Right cardiac atrium (tissue), 5 donors: ENCODE measurements around the gene PLEKHG3. TPM values are rescaled to one million over a fixed set of nuclear protein-coding genes. Genes with fewer than 3 reads are reported as not detected.

Source experiments
- ATAC-seq, 2 donors: fragments of 200-7000 bp; cut with Tn5 transposase; one replicate each; pipeline versions ENCODE4 v1.8.0 to v1.9.1; 2020; ENCODE audit warnings: moderate library complexity in 2 of 2, mild to moderate bottlenecking in 1 of 2
- DNase-seq, 3 donors: peaks; one replicate each; pipeline ENCODE4 v3.0.0-alpha.2; 2020
- H3K27ac ChIP-seq: one replicate; pipeline ENCODE4 v1.5.1; 2013; ENCODE audit warnings: mild to moderate bottlenecking, low read length, control low read depth, moderate library complexity
- H3K27me3 ChIP-seq: one replicate; pipeline ENCODE4 v1.6.1; 2013; ENCODE audit not compliant: control insufficient read depth, insufficient read depth
- H3K4me1 ChIP-seq: one replicate; pipeline ENCODE4 v1.6.1; 2013; ENCODE audit warnings: low read length; ENCODE audit not compliant: control insufficient read depth, insufficient read depth
- H3K4me3 ChIP-seq: one replicate; pipeline ENCODE4 v1.5.1; 2013; ENCODE audit warnings: low read length, control low read depth
- H3K9me3 ChIP-seq: one replicate; pipeline ENCODE4 v1.6.1; 2013; ENCODE audit warnings: low read length; ENCODE audit not compliant: control insufficient read depth
- WGBS: extraction: QIAGEN DNeasy Blood & Tissue Kit; methylation state at CpG from one replicate; pipeline ENCODE4 v1.1.7; 2013; 5-methylcytosine and 5-hydroxymethylcytosine counted together
- intact Hi-C, 4 donors: fragments of 100-400 bp; cut with DNase I; formaldehyde crosslinking; loops; one replicate each; pipeline versions ENCODE4 v1.11.0 to v1.14.0; 2022 to 2023
- polyA plus RNA-seq: library from polyadenylated mRNA; stranded (reverse); fragments of 200-250 nt; gene quantifications from one replicate; pipeline ENCODE4 v1.2.3, GENCODE V29; 2013
- total RNA-seq, 4 donors: library from RNA; stranded (reverse); fragmentation: NEBNext Ultra II Directional; extraction: Animal tissue kit (Norgen Biotek cat#: 25700); gene quantifications; one replicate each; pipeline ENCODE4 v1.2.1, GENCODE V29; 2021
- donor health status: healthy with polysubstance abuse.
- donor health status: DM: no; HTN: yes; CAD: no.
- donor health status: DM: no; HTN: no; CAD: no.
- donor health status: DM: no; HTN: yes; CAD: no; lungs with severe emphysema.
- donor health status: DM: yes; HTN: yes; CAD: no.

Gene PLEKHG3
- total and polyA plus RNA-seq, 5 donors: 12.6 to 58.7 (median 47.8) TPM

DNA sequence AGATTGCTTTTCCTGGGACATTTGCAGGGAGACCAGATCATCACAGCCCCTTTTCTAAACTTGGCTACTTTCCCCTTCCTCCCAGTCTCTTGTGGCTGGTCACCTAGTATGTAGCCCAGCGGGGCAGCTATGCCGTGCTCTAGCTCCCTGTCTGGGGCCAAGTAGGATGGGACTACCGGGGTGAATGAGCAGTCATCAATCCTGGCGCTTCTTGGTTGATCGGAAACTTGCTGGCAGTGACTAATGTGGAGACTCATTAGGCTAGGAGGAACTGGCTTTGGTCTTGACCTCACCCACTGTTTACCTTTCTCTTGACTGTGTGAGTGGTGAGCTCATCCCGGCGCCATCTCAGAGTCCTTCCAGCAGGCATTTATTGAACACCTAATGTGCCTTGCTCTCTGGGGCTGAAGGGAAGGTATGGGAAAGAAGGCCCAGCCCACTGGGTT is 15.9 kb downstream of the PLEKHG3 start:
- Histone ChIP-seq H3K27ac (no peak overlapping the region), H3K4me1 (peaks cover 50% of the 10 kb centered on the region), H3K4me3 (no peak overlapping the region), H3K27me3 (no peaks in the 10 kb centered on the region), H3K9me3 (no peaks in the 10 kb centered on the region)
- whole genome bisulfite sequencing: 84% methylated on average over 7 of the region's 7 CpGs
- intact Hi-C loops: no loop called here
- DNase-seq (peak in 1 of 3 donors; percentile 39), ATAC-seq (no peak)

DNA sequence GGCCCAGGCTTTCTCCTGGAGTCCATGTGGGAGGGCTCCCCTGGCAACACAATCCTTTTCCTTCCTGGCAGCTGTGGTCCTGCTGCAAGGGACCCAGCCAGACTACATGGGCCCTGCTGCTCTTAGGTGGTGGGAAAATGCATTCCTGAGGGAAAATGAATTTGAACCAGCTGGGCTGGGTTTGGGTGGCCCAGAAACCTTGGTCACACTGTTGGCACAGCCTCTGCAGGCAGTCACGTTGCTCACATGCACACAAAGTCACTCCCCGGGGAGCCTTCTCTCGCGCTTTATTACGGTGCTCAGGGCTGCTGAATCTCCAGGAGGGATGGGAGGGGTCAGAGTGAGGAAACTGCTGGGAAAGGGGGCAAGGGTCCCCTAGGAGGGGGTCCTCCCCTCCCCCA is 17.2 kb downstream of the PLEKHG3 start:
- peak overlapping the region; percentile 68 for H3K27ac ChIP-seq
- peaks cover 57% of the 10 kb centered on the region for H3K4me1 ChIP-seq
- peak; percentile 32 to 61 for ATAC-seq
- H3K9me3 ChIP-seq: no peaks in the 10 kb centered on the region
- peak; percentile 70 to 81 (median 75) for DNase-seq
- H3K4me3 ChIP-seq: no peak overlapping the region
- WGBS: 13% methylated on average over 5 of the region's 5 CpGs
- intact Hi-C loops: no loop called here
- H3K27me3 ChIP-seq: no peaks in the 10 kb centered on the region

DNA sequence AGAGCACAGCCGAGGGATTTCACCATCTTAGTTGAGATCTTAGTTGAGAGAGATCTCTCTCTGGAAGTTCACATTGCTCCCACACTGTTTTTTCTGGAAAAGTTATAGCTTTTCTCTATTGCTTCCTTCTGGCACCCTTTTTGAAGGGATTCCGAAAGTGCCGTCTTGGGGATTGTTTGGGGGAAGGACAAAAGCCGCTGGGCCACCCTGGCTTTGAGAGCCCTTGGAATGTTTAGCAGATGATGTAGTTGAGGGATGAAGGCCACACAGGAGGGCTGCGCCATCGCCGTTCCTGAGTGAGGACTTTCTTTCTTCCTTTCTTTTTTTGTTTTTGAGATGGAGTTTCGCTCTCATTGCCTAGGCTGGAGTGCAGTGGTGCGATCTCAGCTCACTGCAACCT is 17.7 kb downstream of the PLEKHG3 start:
- Histone ChIP-seq H3K4me1 (peaks cover 53% of the 10 kb centered on the region), H3K27ac (peak overlapping the region; percentile 20), H3K9me3 (no peaks in the 10 kb centered on the region), H3K27me3 (no peaks in the 10 kb centered on the region), H3K4me3 (no peak overlapping the region)
- no peak for ATAC-seq
- intact Hi-C loops: no loop called here
- 63% methylated on average over 9 of the region's 9 CpGs for WGBS
- DNase-seq: peak in 1 of 3 donors; percentile 49

DNA sequence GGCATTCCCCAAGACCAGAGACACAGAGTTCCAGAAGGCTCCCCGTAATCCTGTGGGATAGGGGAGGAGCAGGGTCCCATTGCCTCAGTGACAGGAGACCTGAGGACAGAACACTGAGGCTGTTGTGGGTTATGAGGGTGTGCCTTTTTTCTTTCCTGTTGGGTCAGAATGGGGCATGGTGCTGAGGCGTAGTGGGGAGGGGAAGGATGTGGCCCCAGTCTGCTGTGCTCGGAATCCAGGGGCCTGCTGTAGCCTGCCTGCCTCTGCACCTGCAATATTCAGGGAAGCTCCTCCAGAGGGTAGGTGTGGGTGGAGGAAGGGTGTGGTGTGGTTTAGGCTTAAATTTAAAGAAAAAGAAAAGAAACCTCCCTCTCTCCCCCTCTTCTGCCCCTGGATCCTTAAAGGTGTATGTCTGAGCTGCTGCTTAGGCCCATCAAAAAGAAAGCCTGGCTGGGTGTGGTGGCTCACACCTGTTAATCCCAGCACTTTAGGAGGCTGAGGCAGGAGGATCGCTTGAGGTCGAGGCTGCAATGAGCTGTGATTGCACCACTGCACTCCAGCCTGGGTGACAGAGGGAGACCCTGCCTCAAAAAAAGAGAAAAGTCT is 18.7 kb downstream of the PLEKHG3 start:
- peak in 1 of 3 donors; percentile 48 for DNase-seq
- H3K27me3 ChIP-seq: no peaks in the 10 kb centered on the region
- H3K27ac ChIP-seq: no peak overlapping the region
- H3K4me1 ChIP-seq: peaks cover 44% of the 10 kb centered on the region
- intact Hi-C loops: no loop called here
- 87% methylated on average over 5 of the region's 5 CpGs for WGBS
- H3K4me3 ChIP-seq: no peak overlapping the region
- no peaks in the 10 kb centered on the region for H3K9me3 ChIP-seq
- ATAC-seq: peak in 1 of 2 donors; percentile 33

DNA sequence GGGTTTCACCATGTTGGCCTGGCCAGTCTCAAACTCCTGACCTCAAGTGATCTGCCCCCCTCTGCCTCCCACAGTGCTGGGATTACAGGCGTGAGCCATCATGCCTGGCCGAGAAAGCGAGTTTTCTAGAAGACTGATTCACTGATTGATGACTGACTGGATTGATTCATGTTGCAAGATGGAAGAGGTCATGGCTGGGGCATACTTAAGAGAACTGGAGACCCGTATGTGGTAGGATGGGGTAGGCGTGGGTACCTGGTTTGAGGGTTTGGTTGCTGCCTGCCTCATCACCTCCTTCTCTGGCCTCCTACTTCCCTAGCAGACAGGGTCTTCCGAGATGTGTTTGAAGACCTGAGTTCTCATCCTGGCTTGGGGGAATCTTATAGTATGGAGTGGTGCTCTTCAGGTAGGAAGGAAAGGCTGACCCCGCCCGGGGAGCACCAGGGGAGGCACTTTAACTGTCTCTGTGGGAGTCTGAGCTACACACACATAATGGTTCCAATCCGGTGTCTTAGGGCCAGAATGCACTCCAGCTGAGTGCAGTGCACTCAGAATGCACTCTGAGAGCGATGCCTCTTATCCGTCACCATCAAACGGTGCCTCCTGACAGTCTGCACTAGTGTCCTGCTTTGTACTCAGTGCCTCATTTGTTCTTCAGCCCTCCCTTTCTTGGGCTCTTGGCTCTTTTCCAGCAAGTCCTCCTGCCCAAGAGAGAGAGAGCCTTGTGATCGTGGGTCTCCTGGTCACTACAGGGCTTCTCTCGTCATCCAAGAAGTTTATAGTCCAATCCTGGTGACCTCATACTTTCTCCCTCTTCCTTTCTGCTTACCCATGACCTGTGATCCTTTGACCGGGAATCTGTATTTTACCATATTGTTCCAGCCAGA is 19.7 kb downstream of the PLEKHG3 start:
- ATAC-seq (peak; percentile 25 to 45), DNase-seq (peak in 1 of 3 donors; percentile 25)
- Histone ChIP-seq H3K4me1 (peaks cover 37% of the 10 kb centered on the region), H3K9me3 (no peaks in the 10 kb centered on the region), H3K27ac (peak overlapping the region; percentile 80), H3K4me3 (no peak overlapping the region), H3K27me3 (no peaks in the 10 kb centered on the region)
- intact Hi-C loops: no loop called here
- 67% methylated on average over 15 of the region's 15 CpGs for WGBS

DNA sequence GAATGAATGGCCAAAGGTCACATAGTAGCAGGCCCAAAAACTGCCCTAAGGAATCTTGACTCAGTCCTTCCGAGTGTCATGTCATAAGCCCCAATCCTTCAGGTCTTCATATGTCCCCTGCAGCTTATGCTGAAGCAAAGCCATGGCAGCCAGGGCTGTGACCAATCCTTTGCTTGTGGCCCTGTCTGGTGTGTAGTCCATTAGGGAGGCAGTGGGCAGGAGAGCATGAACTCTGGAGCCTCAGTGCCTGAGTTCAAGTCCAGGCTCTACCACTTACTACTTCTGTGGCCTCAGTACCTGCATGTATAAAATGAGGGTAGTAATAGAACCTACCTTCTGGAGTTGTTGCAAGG is 20.3 kb downstream of the PLEKHG3 start:
- intact Hi-C loops: no loop called here

DNA sequence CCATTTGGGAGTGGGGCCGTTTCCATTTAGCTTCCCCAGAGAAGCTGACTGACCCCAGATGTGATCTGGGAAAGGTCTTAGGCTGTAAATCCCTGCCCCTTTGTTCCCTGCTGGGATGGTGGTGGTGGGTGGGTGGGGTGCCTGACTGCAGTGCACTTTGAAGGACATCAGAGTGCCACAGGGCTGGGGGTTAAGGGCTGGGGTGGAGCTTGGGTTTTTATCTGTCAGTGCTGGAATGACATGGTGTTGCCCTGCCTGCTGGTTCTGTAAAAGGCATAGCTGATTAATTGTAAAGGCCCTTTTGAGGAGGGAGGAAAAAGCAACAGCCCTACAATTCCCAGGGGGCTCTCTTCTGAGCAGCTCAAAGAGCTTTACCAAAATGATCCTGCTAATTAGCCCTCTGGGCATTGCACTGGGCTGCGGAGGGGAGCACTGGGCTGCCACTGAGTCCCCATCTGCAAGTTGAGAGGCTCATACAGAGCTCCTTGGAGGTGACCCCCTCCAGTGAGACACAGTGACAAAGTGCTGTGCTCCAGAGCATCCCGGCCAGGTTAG is 21.1 kb downstream of the PLEKHG3 start:
- Histone ChIP-seq H3K4me3 (no peak overlapping the region), H3K27me3 (no peaks in the 10 kb centered on the region), H3K4me1 (peaks cover 32% of the 10 kb centered on the region), H3K27ac (peak overlapping the region; percentile 61), H3K9me3 (no peaks in the 10 kb centered on the region)
- DNase-seq (peak in 1 of 3 donors; percentile 41), ATAC-seq (peak; percentile 20 to 24)
- intact Hi-C loops: no loop called here
- 39% methylated on average over 3 of the region's 3 CpGs for WGBS

More for the DNA sequence above, 20.3 kb downstream of the PLEKHG3 start:
- ATAC-seq: no peak
- Histone ChIP-seq H3K27ac (peak overlapping the region; percentile 80), H3K4me3 (no peak overlapping the region), H3K27me3 (no peaks in the 10 kb centered on the region), H3K9me3 (no peaks in the 10 kb centered on the region), H3K4me1 (peaks cover 34% of the 10 kb centered on the region)
- 82% methylated on average over 1 of the region's 1 CpG for WGBS
- DNase-seq: no peak

DNA sequence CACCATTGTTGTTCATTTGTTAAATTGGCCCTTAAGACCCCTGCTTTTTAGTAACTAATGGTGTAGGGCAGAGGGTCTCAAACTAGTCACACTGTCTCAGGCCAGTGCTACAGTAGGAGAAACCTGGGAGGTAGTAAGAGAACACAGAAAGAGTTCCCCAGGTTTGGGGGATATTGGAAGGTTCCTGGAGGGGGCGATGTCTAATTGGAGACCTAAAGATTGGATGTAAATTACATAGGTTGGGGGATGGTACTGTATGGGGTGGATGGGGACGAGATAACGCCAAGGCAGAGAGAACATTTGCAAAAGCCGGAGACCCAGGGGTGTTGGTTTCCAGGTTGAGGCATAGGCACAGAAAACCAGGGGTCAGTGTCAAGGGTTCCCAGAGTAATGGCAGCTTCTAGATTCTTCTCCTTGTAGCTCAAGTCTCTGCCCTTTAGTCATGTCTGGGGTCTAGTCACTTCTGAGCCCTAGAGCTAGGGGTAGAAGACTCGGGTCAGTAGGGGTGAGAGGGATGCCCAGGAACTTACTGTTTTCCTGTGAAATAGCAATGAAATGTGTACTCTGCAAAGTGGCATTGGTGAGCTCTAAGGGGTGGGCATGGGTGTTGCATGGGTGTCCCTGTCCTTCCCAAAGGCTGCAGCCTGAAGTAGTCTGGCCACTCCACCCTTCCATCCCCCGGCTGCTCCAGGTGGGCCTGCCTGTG is 21.8 kb downstream of the PLEKHG3 start:
- no peak for DNase-seq
- Histone ChIP-seq H3K4me1 (peaks cover 27% of the 10 kb centered on the region), H3K27ac (peak overlapping the region; percentile 61), H3K9me3 (no peaks in the 10 kb centered on the region), H3K4me3 (no peak overlapping the region), H3K27me3 (no peaks in the 10 kb centered on the region)
- intact Hi-C loops: no loop called here
- no peak for ATAC-seq
- WGBS: 93% methylated on average over 6 of the region's 6 CpGs

DNA sequence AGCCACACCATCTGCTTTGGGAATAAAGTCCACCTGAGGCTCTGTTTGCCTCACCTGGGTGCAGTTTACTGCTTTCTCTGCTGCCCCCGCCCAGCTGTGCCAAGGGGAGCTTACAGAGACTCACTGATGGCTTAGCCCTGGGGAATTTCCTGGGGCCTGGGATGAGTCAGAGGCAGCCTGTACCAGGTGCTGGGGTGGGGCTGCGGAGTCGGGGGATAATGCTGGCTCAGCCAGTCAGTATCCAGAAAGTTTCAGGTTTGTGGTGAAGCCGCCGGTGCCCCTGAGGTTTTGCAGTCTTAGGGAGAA is 22.3 kb downstream of the PLEKHG3 start:
- H3K4me3 ChIP-seq: no peak overlapping the region
- peaks cover 22% of the 10 kb centered on the region for H3K4me1 ChIP-seq
- intact Hi-C loops: no loop called here
- ATAC-seq (peak; percentile 7 to 24), DNase-seq (peak in 1 of 3 donors; percentile 32)
- no peaks in the 10 kb centered on the region for H3K9me3 ChIP-seq
- no peak overlapping the region for H3K27ac ChIP-seq
- no peaks in the 10 kb centered on the region for H3K27me3 ChIP-seq
- WGBS: 78% methylated on average over 5 of the region's 5 CpGs

DNA sequence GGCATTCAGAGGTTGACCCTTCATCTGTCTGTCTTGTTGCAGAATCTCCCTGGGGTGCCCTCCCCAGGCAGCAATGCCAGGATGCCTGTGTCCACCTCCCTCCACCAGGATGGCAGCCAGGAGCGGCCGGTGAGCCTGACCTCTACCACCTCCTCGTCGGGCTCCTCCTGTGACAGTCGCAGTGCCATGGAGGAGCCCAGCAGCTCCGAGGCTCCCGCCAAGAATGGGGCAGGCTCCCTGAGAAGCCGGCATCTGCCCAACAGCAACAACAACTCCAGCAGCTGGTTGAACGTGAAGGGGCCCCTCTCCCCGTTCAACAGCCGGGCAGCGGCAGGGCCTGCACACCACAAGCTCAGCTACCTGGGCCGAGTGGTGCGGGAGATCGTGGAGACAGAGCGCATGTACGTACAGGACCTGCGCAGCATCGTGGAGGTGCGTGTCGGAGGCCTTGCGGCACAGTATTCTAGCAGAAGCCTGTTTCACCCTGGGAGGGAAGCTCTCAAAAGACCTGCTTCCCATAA is 23.4 kb downstream of the PLEKHG3 start:
- 82% methylated on average over 22 of the region's 22 CpGs for WGBS
- Histone ChIP-seq H3K27ac (no peak overlapping the region), H3K4me1 (peaks cover 21% of the 10 kb centered on the region), H3K4me3 (no peak overlapping the region), H3K9me3 (no peaks in the 10 kb centered on the region), H3K27me3 (no peaks in the 10 kb centered on the region)
- no peak for ATAC-seq
- intact Hi-C loops: no loop called here
- DNase-seq: peak in 1 of 3 donors; percentile 55
